ENCODE data around the gene DENND1A.

DENND1A gene

GRCh38 chr9:123505496-123505895 is 424.4 kb downstream of the DENND1A start:
- no peak for TF ChIP-seq CTCF (IDR thresholded peaks at IDR 0.05; ENCODE audit: borderline replicate concordance, control extremely low read depth, extremely low read depth, insufficient read depth, missing control alignments)
- in situ Hi-C loops (cut with MboI; ENCODE audit: low sequenced_read_pairs, unreplicated experiment) = no loop called here
- no peak for DNase-seq (ENCODE audit: low spot score)

- in situ Hi-C loops (cut with MboI; ENCODE audit: low sequenced_read_pairs, unreplicated experiment) = no loop called here
- no peak for DNase-seq (ENCODE audit: low spot score)
- TF ChIP-seq CTCF (IDR thresholded peaks at IDR 0.05; ENCODE audit: borderline replicate concordance, control extremely low read depth, extremely low read depth, insufficient read depth, missing control alignments) = no peak
These were observed 429.6 kb downstream of the DENND1A start for GRCh38 chr9:123500336-123500735.

- no peak for TF ChIP-seq CTCF (IDR thresholded peaks at IDR 0.05; ENCODE audit: borderline replicate concordance, control extremely low read depth, extremely low read depth, insufficient read depth, missing control alignments)
- DNase-seq (ENCODE audit: low spot score) = no peak
- in situ Hi-C loops (cut with MboI; ENCODE audit: low sequenced_read_pairs, unreplicated experiment) = no loop called here
These were observed 432.1 kb downstream of the DENND1A start for GRCh38 chr9:123497830-123498229.

- no peak for TF ChIP-seq CTCF (IDR thresholded peaks at IDR 0.05; ENCODE audit: borderline replicate concordance, control extremely low read depth, extremely low read depth, insufficient read depth, missing control alignments)
- DNase-seq (ENCODE audit: low spot score) = no peak
- in situ Hi-C loops (cut with MboI; ENCODE audit: low sequenced_read_pairs, unreplicated experiment) = no loop called here
These were observed 434.2 kb downstream of the DENND1A start for GRCh38 chr9:123495731-123496130.

GRCh38 chr9:123493627-123494026 is 436.3 kb downstream of the DENND1A start:
- no peak for DNase-seq (ENCODE audit: low spot score)
- no peak for TF ChIP-seq CTCF (IDR thresholded peaks at IDR 0.05; ENCODE audit: borderline replicate concordance, control extremely low read depth, extremely low read depth, insufficient read depth, missing control alignments)
- in situ Hi-C loops (cut with MboI; ENCODE audit: low sequenced_read_pairs, unreplicated experiment) = no loop called here

- in situ Hi-C loops (cut with MboI; ENCODE audit: low sequenced_read_pairs, unreplicated experiment) = no loop called here
- DNase-seq (ENCODE audit: low spot score) = no peak
- TF ChIP-seq CTCF (IDR thresholded peaks at IDR 0.05; ENCODE audit: borderline replicate concordance, control extremely low read depth, extremely low read depth, insufficient read depth, missing control alignments) = no peak
These were observed 439.2 kb downstream of the DENND1A start for GRCh38 chr9:123490688-123491087.
